K562 (cell line): Measurements from ENCODE around the gene DNAJB11. TPM values are rescaled to one million over a fixed set of nuclear protein-coding genes. Genes with fewer than 3 reads are reported as not detected.
A peak's percentile ranks its signal among the peaks of the same experiment; 100 is the strongest.

Experiments
- ATAC-seq: fragments of 200-7000 bp; cut with Tn5 transposase; 3 replicates; pipeline ENCODE4 v1.9.1; 2020; ENCODE audit warnings: moderate library complexity
- Bru-seq: library from RNA; stranded (reverse); fragments of 400-500 nt; gene quantifications from one replicate; lab custom pipeline; 2021; lab: Mats Ljungman, UMichigan
- BruChase-seq, 2 experiments: library from RNA; stranded (reverse); fragments of 400-500 nt; gene quantifications; one replicate each; lab custom pipeline; 2021; lab: Mats Ljungman, UMichigan
- BruUV-seq: library from RNA; stranded (reverse); fragments of 400-500 nt; replicated peaks from 2 replicates; lab custom pipeline; 2021; lab: Mats Ljungman, UMichigan
- CTCF ChIA-PET: fragments of 300-600 bp; formaldehyde crosslinking; extraction: SDS; loops from one replicate; lab custom pipeline; 2021; ENCODE audit warnings: low intra/inter-chr PET ratio; lab: Yijun Ruan, JAX
- POLR2A ChIA-PET: fragments of 300-600, 350-650 bp; sonication (Branson Sonifier 250); formaldehyde crosslinking; extraction: SDS; loops from one replicate; lab custom pipeline; 2021; ENCODE audit warnings: antibody characterized with exemption, inconsistent platforms; lab: Yijun Ruan, JAX
- DNase-seq, 4 experiments: peaks; one replicate each; pipeline versions ENCODE4 v3.0.0 to v3.0.0-alpha.2; 2011 to 2018; ENCODE audit warnings: low spot score in 3 of 4, mixed read lengths in 3 of 4; ENCODE audit errors: extremely low read depth in 1 of 4
- FAIRE-seq: peaks from 2 replicates; lab custom pipeline; 2011; peaks lifted over from hg19 to GRCh38; lab: Jason Lieb, UNC
- H2AFZ ChIP-seq: 2 replicates; pipeline ENCODE4 v1.6.0; 2011; ENCODE audit warnings: low read depth, low read length, control low read depth, inconsistent platforms
- H3K27ac ChIP-seq: fragments of 200-600 bp; 3 replicates; pipeline ENCODE4 v1.8.0; 2011; ENCODE audit warnings: low read depth, mild to moderate bottlenecking, control low read depth, inconsistent platforms, low read length, moderate library complexity, mixed read lengths; ENCODE audit errors: extremely low read depth
- H3K27me3 ChIP-seq, 2 experiments: fragments of 300-600 bp in 1 of 2; 2 replicates in 1 of 2; 3 replicates in 1 of 2; pipeline versions ENCODE4 v1.6.0 to v1.8.0; 2011; ENCODE audit warnings: inconsistent platforms in 2 of 2, low read length in 2 of 2, mild to moderate bottlenecking in 1 of 2, mixed read lengths in 1 of 2, moderate library complexity in 1 of 2; ENCODE audit not compliant: control insufficient read depth in 2 of 2, insufficient read depth in 2 of 2
- H3K36me3 ChIP-seq: fragments of 300-600 bp; 3 replicates; pipeline ENCODE4 v1.8.0; 2011; ENCODE audit warnings: mild to moderate bottlenecking, low read length, inconsistent platforms; ENCODE audit not compliant: control insufficient read depth, insufficient read depth
- H3K4me1 ChIP-seq, 2 experiments: fragments of 200-600 bp in 1 of 2; replicated peaks in 1 of 2; 2 replicates in 1 of 2; 3 replicates in 1 of 2; pipeline versions ENCODE4 v1.5.1 to v1.8.0; 2011; ENCODE audit warnings: inconsistent platforms in 2 of 2, low read length in 2 of 2, mild to moderate bottlenecking in 1 of 2, mixed read lengths in 1 of 2, moderate library complexity in 1 of 2; ENCODE audit not compliant: control insufficient read depth in 2 of 2, insufficient read depth in 2 of 2
- H3K4me2 ChIP-seq: 2 replicates; pipeline ENCODE4 v1.6.1; 2011; ENCODE audit warnings: low read length, control low read depth, inconsistent platforms, mixed read lengths; ENCODE audit not compliant: insufficient read depth
- H3K4me3 ChIP-seq: fragments of 200-600 bp; sonication (generic), shearing (Covaris generic); 2 replicates; pipeline ENCODE4 v1.5.1; 2016; ENCODE audit warnings: control low read depth, inconsistent platforms
- H3K79me2 ChIP-seq: fragments of 200-600 bp; 3 replicates; pipeline ENCODE4 v1.8.0; 2011; ENCODE audit warnings: low read length, inconsistent platforms; ENCODE audit not compliant: control insufficient read depth, insufficient read depth
- H3K9ac ChIP-seq, 2 experiments: 2 replicates each; pipeline versions ENCODE4 v1.6.0 to v1.6.1; 2011; ENCODE audit warnings: low read depth in 2 of 2, low read length in 2 of 2, control low read depth in 1 of 2, inconsistent platforms in 1 of 2, mild to moderate bottlenecking in 1 of 2, mixed read lengths in 1 of 2; ENCODE audit not compliant: insufficient read depth in 1 of 2
- H3K9me1 ChIP-seq: one replicate; pipeline ENCODE4 v1.6.0; 2011; ENCODE audit warnings: inconsistent platforms, mild to moderate bottlenecking, low read length, moderate library complexity; ENCODE audit not compliant: control insufficient read depth, insufficient read depth
- H3K9me3 ChIP-seq: replicated peaks from 2 replicates; pipeline ENCODE4 v1.5.1; 2011; ENCODE audit warnings: low read depth, low read length, inconsistent platforms; ENCODE audit not compliant: control insufficient read depth, insufficient read depth
- H4K20me1 ChIP-seq: replicated peaks from 2 replicates; pipeline ENCODE4 v1.6.1; 2011; ENCODE audit warnings: low read length, inconsistent platforms, mixed read lengths; ENCODE audit not compliant: control insufficient read depth, insufficient read depth
- IRF2 ChIP-seq: sonication (generic); formaldehyde crosslinking; IDR thresholded peaks from 2 replicates; pipeline ENCODE4 v1.8.1; 2022; ENCODE audit warnings: mild to moderate bottlenecking, missing genetic modification reagents
- PHB ChIP-seq: fragments of 250-450 bp; sonication (Bioruptor Pico); IDR thresholded peaks from 2 replicates; pipeline ENCODE4 v1.5.0; 2021
- TFAM ChIP-seq: fragments of 250-450 bp; sonication (Bioruptor Pico); conservative IDR thresholded peaks from 2 replicates; pipeline ENCODE4 v1.5.0; 2021; ENCODE audit warnings: mild to moderate bottlenecking, moderate library complexity
- ZNF551 ChIP-seq: fragments of 250-450 bp; sonication (Bioruptor Pico); IDR thresholded peaks from 2 replicates; pipeline ENCODE4 v1.5.0; 2021; ENCODE audit warnings: mild to moderate bottlenecking, moderate library complexity
- ZNF561 ChIP-seq: fragments of 450-650 bp; formaldehyde crosslinking; conservative IDR thresholded peaks from 2 replicates; pipeline ENCODE4 v1.4.0; 2020; ENCODE audit warnings: mild to moderate bottlenecking, moderate library complexity
- ZNF785 ChIP-seq: fragments of 250-450 bp; sonication (Bioruptor Pico); IDR thresholded peaks from 2 replicates; pipeline ENCODE4 v1.4.0; 2020; ENCODE audit warnings: mild to moderate bottlenecking
- WGBS: fragments of 100-300 bp; shearing (Covaris generic); methylation state at CpG from one replicate; pipeline ENCODE4 v1.1.6; 2016; ENCODE audit warnings: low coverage, mixed read lengths; ENCODE audit not compliant: insufficient coverage; ENCODE audit errors: missing lambda C conversion rate; 5-methylcytosine and 5-hydroxymethylcytosine counted together
- in situ Hi-C: fragments of 300-500 bp; cut with MboI; formaldehyde crosslinking; loops from 4 replicates; pipeline ENCODE4 v1.15.0; 2018; ENCODE audit warnings: inconsistent platforms, mixed read lengths
- intact Hi-C: fragments of 100-400 bp; cut with micrococcal nuclease; formaldehyde crosslinking; loops from 2 replicates; pipeline ENCODE4 v1.14.2; 2022
- long read RNA-seq, 3 experiments: library from polyadenylated mRNA in 2 of 3; library from RNA in 1 of 3; unstranded in 2 of 3; stranded (forward) in 1 of 3; transcript quantifications; one replicate each; pipeline ENCODE4 v2.0.0, GENCODE V29; 2019 to 2022
- polyA minus RNA-seq, 3 experiments: library from RNA; depleted of rRNA, polyadenylated mRNA; stranded (reverse); fragments of >200 nt; gene quantifications; 2 replicates each; pipeline ENCODE4 v1.2.3, GENCODE V29; 2011
- polyA plus RNA-seq, 8 experiments: library from polyadenylated mRNA; depleted of rRNA in 4 of 8; stranded (reverse) in 5 of 8; unstranded in 3 of 8; fragments of >200 nt; fragmentation: Nextera tagmentation in 2 of 8; fragmentation: Illumina TruSeq in 1 of 8; extraction: Ambion mirVana in 2 of 8; extraction: Trizol in 1 of 8; gene quantifications; 2 replicates each; pipeline versions ENCODE4 v1.2.1 to v1.2.3, GENCODE V29; 2011 to 2014; ENCODE audit warnings: inconsistent platforms in 1 of 8, missing spikeins in 1 of 8
- total RNA-seq, 7 experiments: library from RNA; depleted of rRNA in 6 of 7; stranded (reverse); fragments of >200 nt in 6 of 7; fragmentation: Illumina TruSeq in 2 of 7; extraction: Trizol in 2 of 7; gene quantifications; 2 replicates each; pipeline versions ENCODE4 v1.2.1 to v1.2.3, GENCODE V29; 2011 to 2021; ENCODE audit warnings: low replicate concordance in 1 of 7
- TF ChIP-seq, protein P1 (sequence below): fragments of 250-450 bp; sonication (Bioruptor Pico); IDR thresholded peaks from 2 replicates; pipeline ENCODE4 v1.5.0; 2021; ENCODE audit warnings: mild to moderate bottlenecking, borderline replicate concordance
- TF ChIP-seq, protein P2 (sequence below): sonication (generic); formaldehyde crosslinking; IDR thresholded peaks from 2 replicates; pipeline ENCODE4 v1.8.0; 2023; ENCODE audit warnings: mild to moderate bottlenecking, missing genetic modification reagents

The DNAJB11 gene
- 67.7 and 181 TPM in 2 replicates for total RNA-seq (2011; cell fraction: chromatin; rRNA removed; ENCODE audit: low replicate concordance)
- total RNA-seq (2011; cell fraction: nucleolus; rRNA removed): 41.2 and 54.1 TPM in 2 replicates
- total RNA-seq (2011; cell fraction: nucleoplasm; rRNA removed): 96.7 and 127 TPM in 2 replicates
- total RNA-seq (2014; rRNA removed) (68.1 and 71.4 TPM in 2 replicates), total RNA-seq (2014; rRNA removed; fragmentation: Illumina TruSeq; extraction: Trizol) (63.8 and 65.7 TPM in 2 replicates), total RNA-seq (2015; rRNA removed; fragmentation: Illumina TruSeq; extraction: Trizol) (67.1 and 67.7 TPM in 2 replicates), total RNA-seq (2021) (44.4 and 49.3 TPM in 2 replicates), polyA plus RNA-seq (2011; rRNA removed) (29.9 and 40.1 TPM in 2 replicates), polyA plus RNA-seq (2014; fragmentation: Illumina TruSeq; extraction: Trizol) (48.7 and 63.9 TPM in 2 replicates), polyA plus RNA-seq (2014; fragmentation: Nextera tagmentation; extraction: Ambion mirVana) (10 to 100 TPM; 14.8 to 16.7 TPM), polyA plus RNA-seq (2014; rRNA removed) (74.7 and 77.0 TPM in 2 replicates), polyA minus RNA-seq (2011; rRNA and poly(A)+ RNA removed) (31.1 and 34.9 TPM in 2 replicates), Bru-seq, nascent RNA (percentile 93 among the genes with signal in this experiment), BruChase-seq, experiment 1, labeled RNA remaining after a 2-hour chase (percentile 92 among the genes with signal in this experiment), BruChase-seq, experiment 2, labeled RNA remaining after a 6-hour chase (percentile 95 among the genes with signal in this experiment)
- 9.7 and 18.6 TPM in 2 replicates for polyA plus RNA-seq (2011; cell fraction: cytosol; rRNA removed)
- 30.8 and 40.9 TPM in 2 replicates for polyA plus RNA-seq (2011; cell fraction: nucleus; rRNA removed)
- polyA plus RNA-seq (2012): 62.1 and 74.3 TPM in 2 replicates
- 15.9 and 17.4 TPM in 2 replicates for polyA minus RNA-seq (2011; cell fraction: cytosol; rRNA and poly(A)+ RNA removed)
- polyA minus RNA-seq (2011; cell fraction: nucleus; rRNA and poly(A)+ RNA removed): 25.2 and 45.9 TPM in 2 replicates
- long read RNA-seq, experiment 1, full-length matches to known transcripts: 197 of 218 reads
- long read RNA-seq, experiment 1, partial matches to known transcripts: 18 of 218 reads
- long read RNA-seq, experiment 1, other reads (novel, unspliced or antisense): 3 of 218 reads
- long read RNA-seq, experiment 2, full-length matches to known transcripts: 60 of 90 reads
- long read RNA-seq, experiment 2, partial matches to known transcripts: 25 of 90 reads
- long read RNA-seq, experiment 2, other reads (novel, unspliced or antisense): 5 of 90 reads
- long read RNA-seq, experiment 3, full-length matches to known transcripts: 137 of 148 reads
- long read RNA-seq, experiment 3, partial matches to known transcripts: 6 of 148 reads
- long read RNA-seq, experiment 3, other reads (novel, unspliced or antisense): 5 of 148 reads

DNA sequence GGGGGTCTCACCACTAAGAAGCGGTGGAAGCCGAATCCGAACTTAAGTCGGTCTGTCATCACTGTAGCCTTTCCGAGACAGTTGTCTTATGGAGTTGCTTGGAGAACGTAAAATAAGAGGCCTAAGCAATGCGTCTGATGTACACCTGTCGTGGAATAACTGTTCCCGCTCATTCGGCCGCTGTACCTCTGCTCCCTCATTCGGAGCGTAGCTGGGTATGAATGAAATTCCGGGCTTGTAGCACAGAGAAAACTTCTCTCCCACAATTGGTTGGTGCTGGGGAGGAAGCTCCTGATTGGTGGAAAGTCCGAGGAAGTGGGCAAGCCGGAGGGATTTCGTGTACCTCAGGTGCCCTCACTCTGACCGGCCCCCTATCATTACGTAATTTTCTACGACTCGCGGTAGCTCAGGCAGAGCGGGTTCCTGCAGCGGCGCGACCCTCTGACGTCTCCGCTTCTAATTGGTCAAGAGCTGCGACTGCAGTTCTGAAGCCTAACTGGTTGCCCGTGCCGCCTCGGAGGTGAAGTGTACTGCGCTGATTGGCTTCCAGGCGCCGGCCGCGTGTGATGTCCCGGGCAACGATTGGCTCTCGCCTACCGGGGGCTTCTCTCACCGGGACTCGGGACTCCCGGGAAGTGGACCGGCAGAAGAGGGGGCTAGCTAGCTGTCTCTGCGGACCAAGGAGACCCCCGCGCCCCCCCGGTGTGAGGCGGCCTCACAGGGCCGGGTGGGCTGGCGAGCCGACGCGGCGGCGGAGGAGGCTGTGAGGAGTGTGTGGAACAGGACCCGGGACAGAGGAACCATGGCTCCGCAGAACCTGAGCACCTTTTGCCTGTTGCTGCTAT is at the start of gene DNAJB11:
DNAJB11 (plus strand) TSS at position 625 of the 845 bp plus-strand sequence; CDS start at position 803, 178 bp downstream.
- H3K27me3 ChIP-seq: no peaks in the 10 kb centered on the region
- no TSS peak for BruUV-seq
- ATAC-seq: peak; percentile 88
- under 1% methylated on average over 49 of the region's 59 CpGs for WGBS
- peaks cover 34% of the 10 kb centered on the region; the same call in 2 of the 3 replicates for H3K36me3 ChIP-seq
- DNase-seq: peak; percentile 93 to 99 (median 97)
- H3K9ac ChIP-seq: peak within 1 kb of the TSS; percentile 95
- ChIA-PET POLR2A (interaction anchor here (0.6 to 5.7 kb wide), 17 partner anchors 10 to 1176 kb away, joined by 3 to 64 read pairs (median 3); partner anchors contain the start of genes EIF4A2 and TRA2B), CTCF (no interaction called here)
- H3K4me2 ChIP-seq: peak within 1 kb of the TSS; percentile 100
- H4K20me1 ChIP-seq: no peaks in the 10 kb centered on the region
- H3K9me3 ChIP-seq: no peaks in the 10 kb centered on the region
- in situ Hi-C loops: no loop called here
- peak within 1 kb of the TSS; percentile 89 for H2AFZ ChIP-seq
- FAIRE-seq: peak; percentile 98
- H3K4me1 ChIP-seq: peaks cover 3 to 11% of the 10 kb centered on the region in 2 experiments; a peak in 4 of 5 replicates
- H3K27ac ChIP-seq: peak within 1 kb of the TSS; percentile 95
- peaks cover 67% of the 10 kb centered on the region for H3K79me2 ChIP-seq
- H3K9me1 ChIP-seq: no peaks in the 10 kb centered on the region
- peak within 1 kb of the TSS; percentile 96 for H3K4me3 ChIP-seq
- intact Hi-C loops: loop anchor here (1.0 kb wide), 1 partner anchor 461 kb away; the partner anchor contains the start of gene ETV5
- TF ChIP-seq, protein P1, sequence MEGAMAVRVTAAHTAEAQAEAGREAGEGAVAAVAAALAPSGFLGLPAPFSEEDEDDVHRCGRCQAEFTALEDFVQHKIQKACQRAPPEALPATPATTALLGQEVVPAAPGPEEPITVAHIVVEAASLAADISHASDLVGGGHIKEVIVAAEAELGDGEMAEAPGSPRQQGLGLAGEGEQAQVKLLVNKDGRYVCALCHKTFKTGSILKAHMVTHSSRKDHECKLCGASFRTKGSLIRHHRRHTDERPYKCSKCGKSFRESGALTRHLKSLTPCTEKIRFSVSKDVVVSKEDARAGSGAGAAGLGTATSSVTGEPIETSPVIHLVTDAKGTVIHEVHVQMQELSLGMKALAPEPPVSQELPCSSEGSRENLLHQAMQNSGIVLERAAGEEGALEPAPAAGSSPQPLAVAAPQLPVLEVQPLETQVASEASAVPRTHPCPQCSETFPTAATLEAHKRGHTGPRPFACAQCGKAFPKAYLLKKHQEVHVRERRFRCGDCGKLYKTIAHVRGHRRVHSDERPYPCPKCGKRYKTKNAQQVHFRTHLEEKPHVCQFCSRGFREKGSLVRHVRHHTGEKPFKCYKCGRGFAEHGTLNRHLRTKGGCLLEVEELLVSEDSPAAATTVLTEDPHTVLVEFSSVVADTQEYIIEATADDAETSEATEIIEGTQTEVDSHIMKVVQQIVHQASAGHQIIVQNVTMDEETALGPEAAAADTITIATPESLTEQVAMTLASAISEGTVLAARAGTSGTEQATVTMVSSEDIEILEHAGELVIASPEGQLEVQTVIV: no peak
- no peak for TF ChIP-seq ZNF785 (CRISPR knock-in tag)
- no peak for TF ChIP-seq ZNF551 (CRISPR knock-in tag)
- TF ChIP-seq IRF2 (CRISPR knock-in tag): no peak
- TF ChIP-seq, protein P2, sequence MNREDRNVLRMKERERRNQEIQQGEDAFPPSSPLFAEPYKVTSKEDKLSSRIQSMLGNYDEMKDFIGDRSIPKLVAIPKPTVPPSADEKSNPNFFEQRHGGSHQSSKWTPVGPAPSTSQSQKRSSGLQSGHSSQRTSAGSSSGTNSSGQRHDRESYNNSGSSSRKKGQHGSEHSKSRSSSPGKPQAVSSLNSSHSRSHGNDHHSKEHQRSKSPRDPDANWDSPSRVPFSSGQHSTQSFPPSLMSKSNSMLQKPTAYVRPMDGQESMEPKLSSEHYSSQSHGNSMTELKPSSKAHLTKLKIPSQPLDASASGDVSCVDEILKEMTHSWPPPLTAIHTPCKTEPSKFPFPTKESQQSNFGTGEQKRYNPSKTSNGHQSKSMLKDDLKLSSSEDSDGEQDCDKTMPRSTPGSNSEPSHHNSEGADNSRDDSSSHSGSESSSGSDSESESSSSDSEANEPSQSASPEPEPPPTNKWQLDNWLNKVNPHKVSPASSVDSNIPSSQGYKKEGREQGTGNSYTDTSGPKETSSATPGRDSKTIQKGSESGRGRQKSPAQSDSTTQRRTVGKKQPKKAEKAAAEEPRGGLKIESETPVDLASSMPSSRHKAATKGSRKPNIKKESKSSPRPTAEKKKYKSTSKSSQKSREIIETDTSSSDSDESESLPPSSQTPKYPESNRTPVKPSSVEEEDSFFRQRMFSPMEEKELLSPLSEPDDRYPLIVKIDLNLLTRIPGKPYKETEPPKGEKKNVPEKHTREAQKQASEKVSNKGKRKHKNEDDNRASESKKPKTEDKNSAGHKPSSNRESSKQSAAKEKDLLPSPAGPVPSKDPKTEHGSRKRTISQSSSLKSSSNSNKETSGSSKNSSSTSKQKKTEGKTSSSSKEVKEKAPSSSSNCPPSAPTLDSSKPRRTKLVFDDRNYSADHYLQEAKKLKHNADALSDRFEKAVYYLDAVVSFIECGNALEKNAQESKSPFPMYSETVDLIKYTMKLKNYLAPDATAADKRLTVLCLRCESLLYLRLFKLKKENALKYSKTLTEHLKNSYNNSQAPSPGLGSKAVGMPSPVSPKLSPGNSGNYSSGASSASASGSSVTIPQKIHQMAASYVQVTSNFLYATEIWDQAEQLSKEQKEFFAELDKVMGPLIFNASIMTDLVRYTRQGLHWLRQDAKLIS (CRISPR knock-in tag): peak; percentile 84
- no peak for TF ChIP-seq ZNF561 (CRISPR knock-in tag)
- no peak for TF ChIP-seq PHB (CRISPR knock-in tag)
- TF ChIP-seq TFAM: no peak
